ENCODE data around the gene METTL13.

DNA sequence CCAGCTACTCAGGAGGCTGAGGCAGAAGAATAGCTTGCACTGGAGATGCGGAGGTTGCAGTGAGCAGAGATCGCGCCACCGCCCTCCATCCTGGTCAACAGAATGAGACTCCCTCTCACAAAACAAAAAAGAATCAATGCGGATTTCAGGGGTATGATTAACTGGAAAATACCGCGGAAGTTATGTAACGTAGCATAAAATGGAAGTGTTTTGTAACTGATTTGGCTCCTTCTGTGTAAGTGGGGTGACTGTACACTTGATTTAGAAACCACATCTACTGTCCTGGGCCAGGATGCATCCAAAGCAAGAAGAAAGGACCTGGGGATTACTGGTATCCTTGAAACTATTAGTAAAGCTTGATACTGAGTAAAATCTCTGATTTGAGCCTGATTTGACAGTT, 36.5 kb upstream of the METTL13 start:
- no peak for TF ChIP-seq POLR2AphosphoS5 (IDR thresholded peaks at IDR 0.05; ENCODE audit: low read depth, low read length)
- TF ChIP-seq, protein P1, sequence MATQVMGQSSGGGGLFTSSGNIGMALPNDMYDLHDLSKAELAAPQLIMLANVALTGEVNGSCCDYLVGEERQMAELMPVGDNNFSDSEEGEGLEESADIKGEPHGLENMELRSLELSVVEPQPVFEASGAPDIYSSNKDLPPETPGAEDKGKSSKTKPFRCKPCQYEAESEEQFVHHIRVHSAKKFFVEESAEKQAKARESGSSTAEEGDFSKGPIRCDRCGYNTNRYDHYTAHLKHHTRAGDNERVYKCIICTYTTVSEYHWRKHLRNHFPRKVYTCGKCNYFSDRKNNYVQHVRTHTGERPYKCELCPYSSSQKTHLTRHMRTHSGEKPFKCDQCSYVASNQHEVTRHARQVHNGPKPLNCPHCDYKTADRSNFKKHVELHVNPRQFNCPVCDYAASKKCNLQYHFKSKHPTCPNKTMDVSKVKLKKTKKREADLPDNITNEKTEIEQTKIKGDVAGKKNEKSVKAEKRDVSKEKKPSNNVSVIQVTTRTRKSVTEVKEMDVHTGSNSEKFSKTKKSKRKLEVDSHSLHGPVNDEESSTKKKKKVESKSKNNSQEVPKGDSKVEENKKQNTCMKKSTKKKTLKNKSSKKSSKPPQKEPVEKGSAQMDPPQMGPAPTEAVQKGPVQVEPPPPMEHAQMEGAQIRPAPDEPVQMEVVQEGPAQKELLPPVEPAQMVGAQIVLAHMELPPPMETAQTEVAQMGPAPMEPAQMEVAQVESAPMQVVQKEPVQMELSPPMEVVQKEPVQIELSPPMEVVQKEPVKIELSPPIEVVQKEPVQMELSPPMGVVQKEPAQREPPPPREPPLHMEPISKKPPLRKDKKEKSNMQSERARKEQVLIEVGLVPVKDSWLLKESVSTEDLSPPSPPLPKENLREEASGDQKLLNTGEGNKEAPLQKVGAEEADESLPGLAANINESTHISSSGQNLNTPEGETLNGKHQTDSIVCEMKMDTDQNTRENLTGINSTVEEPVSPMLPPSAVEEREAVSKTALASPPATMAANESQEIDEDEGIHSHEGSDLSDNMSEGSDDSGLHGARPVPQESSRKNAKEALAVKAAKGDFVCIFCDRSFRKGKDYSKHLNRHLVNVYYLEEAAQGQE (IDR thresholded peaks at IDR 0.05; ENCODE audit: insufficient read depth in 1 of 2, low read depth in 2 of 2, low read length in 2 of 2): no peak
